K562 (cell line): ENCODE measurements around the gene LRP10. TPM values are rescaled to one million over a fixed set of nuclear protein-coding genes. Genes with fewer than 3 reads are reported as not detected.

Source experiments
- ATAC-seq: fragments of 200-7000 bp; cut with Tn5 transposase; 3 replicates; pipeline ENCODE4 v1.9.1; 2020; ENCODE audit warnings: moderate library complexity
- BruUV-seq: library from RNA; stranded (reverse); fragments of 400-500 nt; replicated peaks from 2 replicates; lab custom pipeline; 2021; lab: Mats Ljungman, UMichigan
- CTCF ChIA-PET: fragments of 300-600 bp; formaldehyde crosslinking; extraction: SDS; loops from one replicate; lab custom pipeline; 2021; ENCODE audit warnings: low intra/inter-chr PET ratio; lab: Yijun Ruan, JAX
- POLR2A ChIA-PET: fragments of 300-600, 350-650 bp; sonication (Branson Sonifier 250); formaldehyde crosslinking; extraction: SDS; loops from one replicate; lab custom pipeline; 2021; ENCODE audit warnings: antibody characterized with exemption, inconsistent platforms; lab: Yijun Ruan, JAX
- DNase-seq, 4 experiments: peaks; one replicate each; pipeline versions ENCODE4 v3.0.0 to v3.0.0-alpha.2; 2011 to 2018; ENCODE audit warnings: low spot score in 3 of 4, mixed read lengths in 3 of 4; ENCODE audit errors: extremely low read depth in 1 of 4
- FAIRE-seq: peaks from 2 replicates; lab custom pipeline; 2011; peaks lifted over from hg19 to GRCh38; lab: Jason Lieb, UNC
- H2AFZ ChIP-seq: 2 replicates; pipeline ENCODE4 v1.6.0; 2011; ENCODE audit warnings: low read depth, low read length, control low read depth, inconsistent platforms
- H3K27ac ChIP-seq: fragments of 200-600 bp; 3 replicates; pipeline ENCODE4 v1.8.0; 2011; ENCODE audit warnings: low read depth, mild to moderate bottlenecking, control low read depth, inconsistent platforms, low read length, moderate library complexity, mixed read lengths; ENCODE audit errors: extremely low read depth
- H3K27me3 ChIP-seq, 2 experiments: fragments of 300-600 bp in 1 of 2; 2 replicates in 1 of 2; 3 replicates in 1 of 2; pipeline versions ENCODE4 v1.6.0 to v1.8.0; 2011; ENCODE audit warnings: inconsistent platforms in 2 of 2, low read length in 2 of 2, mild to moderate bottlenecking in 1 of 2, mixed read lengths in 1 of 2, moderate library complexity in 1 of 2; ENCODE audit not compliant: control insufficient read depth in 2 of 2, insufficient read depth in 2 of 2
- H3K36me3 ChIP-seq: fragments of 300-600 bp; 3 replicates; pipeline ENCODE4 v1.8.0; 2011; ENCODE audit warnings: mild to moderate bottlenecking, low read length, inconsistent platforms; ENCODE audit not compliant: control insufficient read depth, insufficient read depth
- H3K4me1 ChIP-seq, 2 experiments: fragments of 200-600 bp in 1 of 2; replicated peaks in 1 of 2; 2 replicates in 1 of 2; 3 replicates in 1 of 2; pipeline versions ENCODE4 v1.5.1 to v1.8.0; 2011; ENCODE audit warnings: inconsistent platforms in 2 of 2, low read length in 2 of 2, mild to moderate bottlenecking in 1 of 2, mixed read lengths in 1 of 2, moderate library complexity in 1 of 2; ENCODE audit not compliant: control insufficient read depth in 2 of 2, insufficient read depth in 2 of 2
- H3K4me2 ChIP-seq: 2 replicates; pipeline ENCODE4 v1.6.1; 2011; ENCODE audit warnings: low read length, control low read depth, inconsistent platforms, mixed read lengths; ENCODE audit not compliant: insufficient read depth
- H3K4me3 ChIP-seq: fragments of 200-600 bp; sonication (generic), shearing (Covaris generic); 2 replicates; pipeline ENCODE4 v1.5.1; 2016; ENCODE audit warnings: control low read depth, inconsistent platforms
- H3K79me2 ChIP-seq: fragments of 200-600 bp; 3 replicates; pipeline ENCODE4 v1.8.0; 2011; ENCODE audit warnings: low read length, inconsistent platforms; ENCODE audit not compliant: control insufficient read depth, insufficient read depth
- H3K9ac ChIP-seq, 2 experiments: 2 replicates each; pipeline versions ENCODE4 v1.6.0 to v1.6.1; 2011; ENCODE audit warnings: low read depth in 2 of 2, low read length in 2 of 2, control low read depth in 1 of 2, inconsistent platforms in 1 of 2, mild to moderate bottlenecking in 1 of 2, mixed read lengths in 1 of 2; ENCODE audit not compliant: insufficient read depth in 1 of 2
- H3K9me1 ChIP-seq: one replicate; pipeline ENCODE4 v1.6.0; 2011; ENCODE audit warnings: inconsistent platforms, mild to moderate bottlenecking, low read length, moderate library complexity; ENCODE audit not compliant: control insufficient read depth, insufficient read depth
- H3K9me3 ChIP-seq: replicated peaks from 2 replicates; pipeline ENCODE4 v1.5.1; 2011; ENCODE audit warnings: low read depth, low read length, inconsistent platforms; ENCODE audit not compliant: control insufficient read depth, insufficient read depth
- H4K20me1 ChIP-seq: replicated peaks from 2 replicates; pipeline ENCODE4 v1.6.1; 2011; ENCODE audit warnings: low read length, inconsistent platforms, mixed read lengths; ENCODE audit not compliant: control insufficient read depth, insufficient read depth
- IFI16 ChIP-seq: fragments of 250-450 bp; sonication (Bioruptor Pico); IDR thresholded peaks from 2 replicates; pipeline ENCODE4 v2.1.2; 2022; ENCODE audit warnings: mild to moderate bottlenecking, inconsistent platforms
- RFX7 ChIP-seq: fragments of 250-450 bp; sonication (Bioruptor Pico); IDR thresholded peaks from 2 replicates; pipeline ENCODE4 v1.5.1; 2021; ENCODE audit warnings: mild to moderate bottlenecking
- SRSF3 ChIP-seq: fragments of 200-400 bp; formaldehyde crosslinking; IDR thresholded peaks from 2 replicates; pipeline ENCODE4 v1.6.1; 2016; ENCODE audit warnings: mild to moderate bottlenecking, low read length, moderate library complexity; ENCODE audit not compliant: insufficient read depth
- TARDBP ChIP-seq: fragments of 450-650 bp; IDR thresholded peaks from 2 replicates; pipeline ENCODE4 v1.6.1; 2016
- ZC3H8 ChIP-seq: fragments of 450-650 bp; IDR thresholded peaks from 2 replicates; pipeline ENCODE4 v1.6.1; 2017
- ZKSCAN1 ChIP-seq: fragments of 150-350 bp; IDR thresholded peaks from 2 replicates; pipeline ENCODE4 v1.6.1; 2016; ENCODE audit warnings: low read depth, low read length
- WGBS: fragments of 100-300 bp; shearing (Covaris generic); methylation state at CpG from one replicate; pipeline ENCODE4 v1.1.6; 2016; ENCODE audit warnings: low coverage, mixed read lengths; ENCODE audit not compliant: insufficient coverage; ENCODE audit errors: missing lambda C conversion rate; 5-methylcytosine and 5-hydroxymethylcytosine counted together
- in situ Hi-C: fragments of 300-500 bp; cut with MboI; formaldehyde crosslinking; loops from 4 replicates; pipeline ENCODE4 v1.15.0; 2018; ENCODE audit warnings: inconsistent platforms, mixed read lengths
- intact Hi-C: fragments of 100-400 bp; cut with micrococcal nuclease; formaldehyde crosslinking; loops from 2 replicates; pipeline ENCODE4 v1.14.2; 2022
- polyA plus RNA-seq, 8 experiments: library from polyadenylated mRNA; depleted of rRNA in 4 of 8; stranded (reverse) in 5 of 8; unstranded in 3 of 8; fragments of >200 nt; fragmentation: Nextera tagmentation in 2 of 8; fragmentation: Illumina TruSeq in 1 of 8; extraction: Ambion mirVana in 2 of 8; extraction: Trizol in 1 of 8; gene quantifications; 2 replicates each; pipeline versions ENCODE4 v1.2.1 to v1.2.3, GENCODE V29; 2011 to 2014; ENCODE audit warnings: inconsistent platforms in 1 of 8, missing spikeins in 1 of 8
- total RNA-seq, 7 experiments: library from RNA; depleted of rRNA in 6 of 7; stranded (reverse); fragments of >200 nt in 6 of 7; fragmentation: Illumina TruSeq in 2 of 7; extraction: Trizol in 2 of 7; gene quantifications; 2 replicates each; pipeline versions ENCODE4 v1.2.1 to v1.2.3, GENCODE V29; 2011 to 2021; ENCODE audit warnings: low replicate concordance in 1 of 7

LRP10 gene
- total and polyA plus RNA-seq, 9 of the 15 experiments (the other 6 are each of a cell fraction or from before 2014, with no cell fraction given) = 1.3 to 45.5 (median 10.9) TPM

GRCh38 chr14:22884076-22884737 is 12.7 kb downstream of the LRP10 start:
- Histone ChIP-seq H3K9me1 (no peaks in the 10 kb centered on the region), H3K79me2 (peaks cover 14% of the 10 kb centered on the region), H3K9me3 (no peaks in the 10 kb centered on the region), H3K4me2 (no peak overlapping the region), H3K27ac (no peak overlapping the region; the same call in 2 of the 3 replicates), H3K4me1 (peaks cover 26 to 40% of the 10 kb centered on the region in 2 experiments), H2AFZ (peak overlapping the region; percentile 11; the same call in 1 of the 2 replicates), H3K27me3 (no peaks in the 10 kb centered on the region), H4K20me1 (no peaks in the 10 kb centered on the region), H3K4me3 (no peak overlapping the region), H3K36me3 (no peaks in the 10 kb centered on the region), H3K9ac (peak overlapping the region in 1 of 2 experiments; percentile 4; a peak in 1 of 4 replicates)
- no peak for TF ChIP-seq RFX7 (CRISPR knock-in tag)
- no peak for TF ChIP-seq SRSF3
- no peak for TF ChIP-seq ZC3H8
- no peak for TF ChIP-seq ZKSCAN1
- no peak for TF ChIP-seq IFI16 (CRISPR knock-in tag)
- no peak for TF ChIP-seq TARDBP
- CTCF ChIA-PET = no interaction called here
- BruUV-seq = no TSS peak
- no peak for DNase-seq
- in situ Hi-C loops (no loop called here), intact Hi-C loops (no loop called here)
- POLR2A ChIA-PET = interaction anchor here (0.5 to 3.8 kb wide), 7 partner anchors 9 to 329 kb away, joined by 3 to 60 read pairs (median 4); partner anchors contain the start of genes LRP10, PRMT5 and RBM23
- FAIRE-seq = peak; percentile 15
- ATAC-seq = no peak
- WGBS = 68% methylated on average over 7 of the region's 7 CpGs
